ENCODE results near the gene PFKFB1.

Gene PFKFB1

DNA sequence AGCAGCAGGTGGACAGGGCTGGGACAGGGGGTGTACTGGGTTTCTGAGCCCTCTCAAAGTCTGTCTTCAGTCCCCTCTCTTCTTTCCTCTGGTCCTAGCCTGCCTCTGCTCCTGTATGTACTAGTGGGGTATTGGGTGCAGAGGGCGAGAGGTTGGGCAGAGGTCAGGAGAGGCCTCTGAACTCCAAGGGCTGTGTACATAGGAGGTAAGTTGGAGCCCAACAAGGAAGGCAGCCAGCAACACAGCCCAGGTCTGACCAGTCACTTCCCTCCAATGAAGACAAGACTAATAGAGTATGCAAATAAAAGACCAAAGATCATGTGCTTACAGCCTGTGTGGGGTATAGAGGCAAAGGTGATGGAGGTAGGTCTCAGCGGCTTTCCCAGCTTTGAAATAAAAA lies at the start of gene PFKFB1:
TSS of gene PFKFB1 (minus strand) at position 90 of the 400 bp plus-strand sequence. CDS start 181 bp downstream, outside the sequence.
- no peak for DNase-seq

DNA sequence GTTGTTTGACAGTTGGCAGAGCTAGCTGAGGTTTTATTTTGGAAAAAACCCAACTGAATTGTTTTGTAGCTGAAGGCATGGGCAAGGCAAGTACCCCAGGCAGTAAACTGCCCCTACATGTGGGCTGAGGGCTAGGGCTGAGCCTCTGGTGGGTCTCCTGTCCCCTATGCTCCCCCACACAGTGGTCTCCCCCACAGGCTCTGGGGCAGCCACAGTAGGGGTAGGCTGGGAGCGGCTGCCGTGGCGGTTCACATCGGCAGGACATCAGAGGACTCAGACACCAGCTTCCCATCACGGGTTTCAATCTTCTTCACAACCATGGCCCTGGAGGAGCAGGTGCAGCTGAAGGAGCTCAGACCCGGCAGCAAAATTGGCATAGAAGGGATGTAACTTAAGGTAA lies 47.5 kb upstream of the PFKFB1 start:
- no peak for DNase-seq

DNA sequence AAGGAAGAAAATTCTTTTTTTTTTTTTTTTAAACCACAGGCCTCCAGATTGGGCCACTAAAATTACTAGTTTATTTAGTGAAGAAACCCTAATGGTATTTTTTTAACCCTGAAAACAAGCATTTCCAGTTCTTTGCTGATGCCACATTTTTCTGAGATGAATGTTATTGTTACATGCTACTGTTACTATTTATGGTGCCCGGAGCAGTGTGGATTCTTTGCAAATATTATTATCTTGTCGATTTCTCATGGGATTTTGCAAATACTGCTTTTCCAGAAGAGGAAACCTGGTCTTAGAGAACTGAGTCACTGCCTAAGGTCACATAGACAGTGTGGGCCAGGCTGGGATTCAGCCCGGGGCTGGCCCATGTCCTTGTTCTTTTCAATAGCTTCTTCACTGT lies 45.5 kb upstream of the PFKFB1 start:
- no peak for DNase-seq

DNA sequence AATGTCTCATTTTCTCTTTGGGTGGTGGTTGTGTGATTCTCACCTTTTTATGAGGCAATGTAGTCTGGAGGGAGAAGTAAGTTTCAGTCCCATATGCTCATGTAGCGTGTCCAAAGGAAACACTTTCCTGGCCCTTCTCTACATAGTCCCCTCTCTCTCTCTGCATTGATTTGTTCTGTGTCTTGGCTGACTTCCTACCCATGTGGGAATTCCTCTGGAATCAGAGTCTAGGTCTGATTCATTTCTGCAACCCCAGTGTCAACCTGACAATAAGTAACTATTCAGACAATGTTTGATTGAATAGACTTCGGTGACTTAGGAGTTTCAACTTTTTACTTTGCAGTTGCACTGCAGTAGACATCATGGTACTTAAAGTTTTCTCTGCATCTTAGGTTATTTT lies 39.4 kb upstream of the PFKFB1 start:
- DNase-seq = no peak

DNA sequence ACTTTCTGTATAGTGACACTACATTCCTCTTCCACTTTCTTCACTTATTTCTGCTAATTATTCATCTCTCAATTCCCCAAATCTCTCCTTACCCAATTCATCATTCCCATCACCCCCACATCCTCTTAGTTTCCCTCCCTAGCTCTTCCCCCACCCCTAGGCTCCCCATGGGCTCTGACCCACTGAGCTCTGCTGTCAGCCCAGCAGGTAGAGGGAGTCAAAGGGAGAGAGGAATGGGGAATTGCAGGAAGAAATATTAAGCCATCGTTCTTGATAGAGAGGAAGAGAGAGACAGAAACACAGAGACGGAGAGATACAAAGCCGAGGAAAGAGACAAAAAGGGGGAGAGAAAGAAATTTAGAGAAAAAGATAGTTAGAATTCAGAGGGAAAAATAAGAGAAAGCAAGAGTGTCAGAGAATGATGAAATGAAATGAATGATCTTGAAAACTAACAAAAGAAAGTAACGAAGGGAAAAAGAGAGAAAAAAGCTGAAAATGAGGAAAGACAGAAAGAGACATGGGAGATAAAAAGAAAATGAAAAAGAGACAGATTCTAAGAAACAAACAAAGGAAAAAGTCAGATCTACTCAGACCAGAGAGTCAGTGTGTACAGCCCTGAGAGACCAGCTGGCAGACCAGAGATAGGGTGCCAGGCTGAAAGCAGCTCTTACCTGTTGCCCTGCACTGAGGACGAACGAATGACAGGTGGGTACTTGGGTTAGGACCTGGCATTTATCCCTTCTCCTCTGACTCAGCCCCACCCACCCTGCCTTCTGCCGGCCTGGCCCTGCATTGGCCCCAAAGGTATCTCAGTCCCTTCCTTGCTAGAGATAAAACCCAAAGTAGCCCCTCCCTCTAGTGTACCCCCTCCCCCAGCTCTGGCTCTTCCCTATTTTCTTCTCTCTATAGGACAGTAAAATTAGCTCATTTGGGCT lies 36.5 kb upstream of the PFKFB1 start, which contains the start of gene ALAS2:
TSS of gene ALAS2 (minus strand) at position 707 of the 935 bp plus-strand sequence. CDS start 4,977 bp downstream, outside the sequence.
- DNase-seq = no peak

DNA sequence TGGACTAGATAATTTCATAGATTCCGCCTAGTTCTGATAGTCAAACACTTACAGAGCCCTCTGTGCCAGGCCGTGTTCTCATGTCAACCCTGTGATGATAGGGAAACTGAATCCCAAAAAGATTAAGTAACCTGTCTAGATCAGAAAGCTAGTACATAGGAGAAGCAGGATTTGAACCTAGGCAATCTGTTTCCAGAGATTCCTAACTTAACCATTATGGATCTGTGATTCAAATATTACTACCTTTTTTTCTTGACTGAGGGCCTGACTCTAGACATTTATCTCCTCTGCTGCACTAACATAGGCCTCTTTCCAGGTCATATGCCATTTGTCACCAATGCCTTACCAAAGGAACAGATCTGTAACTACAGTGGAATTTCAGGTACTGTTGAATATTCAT lies 35.3 kb upstream of the PFKFB1 start:
- no peak for DNase-seq

DNA sequence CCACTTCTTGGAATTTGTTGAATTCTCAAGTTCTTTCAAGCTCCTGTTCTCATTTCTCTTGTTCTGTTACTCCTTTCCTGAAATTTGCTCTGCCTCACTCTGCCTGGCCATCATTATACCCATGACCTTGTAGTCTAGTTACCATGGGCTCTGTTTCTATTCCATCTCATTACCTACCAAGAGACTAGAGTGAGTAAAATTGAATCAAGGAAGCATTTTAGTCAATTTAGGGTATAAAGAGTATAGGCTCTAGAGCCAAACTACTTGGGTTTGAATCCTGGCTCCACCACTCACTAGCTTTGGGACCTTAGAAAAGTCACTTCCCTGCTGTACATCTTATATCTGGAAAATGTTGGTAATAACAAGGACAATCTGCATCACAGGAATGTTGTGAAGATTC lies 34.6 kb upstream of the PFKFB1 start:
- DNase-seq = no peak

DNA sequence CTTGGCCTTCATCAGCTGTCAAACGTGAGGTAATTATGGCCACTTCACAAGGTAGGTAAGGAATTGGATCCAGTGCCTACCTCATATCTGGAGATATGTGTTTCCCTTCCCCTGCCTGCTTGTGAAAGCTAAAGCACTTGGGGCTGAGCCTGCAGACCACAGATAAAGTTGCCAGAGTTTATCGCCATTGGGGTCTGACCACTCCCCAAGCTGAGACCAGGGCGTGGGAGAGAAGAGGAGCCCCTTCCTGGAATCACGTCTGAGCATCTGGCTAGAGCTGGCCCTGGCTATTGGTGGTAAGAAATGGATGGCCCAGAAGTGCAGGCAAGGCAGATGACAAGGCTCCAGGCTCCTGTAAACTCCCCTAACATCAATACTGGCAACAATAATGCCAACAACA lies 34.1 kb upstream of the PFKFB1 start:
- no peak for DNase-seq

DNA sequence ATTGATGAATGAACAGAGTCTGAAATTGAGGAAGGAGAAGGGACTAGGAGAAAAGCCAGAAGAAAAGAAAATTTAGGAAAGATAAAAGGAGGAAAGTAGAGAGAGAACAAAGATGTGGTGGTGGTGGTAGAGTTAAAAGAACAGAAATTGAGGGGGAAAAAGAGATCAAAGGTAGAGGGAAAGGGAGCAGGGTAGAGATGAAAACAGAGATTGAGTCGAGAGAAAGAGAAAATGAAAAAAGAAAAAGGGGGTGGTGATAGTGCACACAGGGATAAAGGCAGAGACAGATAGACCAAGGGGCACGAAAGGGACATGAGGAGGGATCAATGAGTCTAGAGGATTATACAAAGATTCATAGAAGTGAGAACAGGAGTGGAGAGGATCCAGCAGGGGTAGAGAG lies 32.9 kb upstream of the PFKFB1 start:
- DNase-seq = no peak

DNA sequence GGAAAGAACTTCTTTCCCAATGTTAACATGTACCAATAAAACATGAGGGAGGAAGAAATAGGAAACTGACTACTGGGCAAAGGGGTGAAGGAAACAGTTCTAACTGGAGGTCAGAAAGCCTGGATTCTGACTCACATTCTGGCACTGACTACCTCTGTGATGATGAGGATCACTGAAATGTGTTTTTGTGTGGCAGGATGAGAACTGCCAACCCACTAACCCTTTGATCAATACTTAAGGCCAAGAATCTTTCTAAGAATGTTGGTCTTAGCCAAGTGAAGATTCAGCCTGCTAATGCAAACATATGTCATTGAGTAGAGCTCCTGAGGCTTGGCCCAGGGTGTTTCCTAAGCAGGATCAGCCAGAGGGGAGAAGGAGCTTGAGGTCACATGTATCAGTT lies 32.2 kb upstream of the PFKFB1 start:
- no peak for DNase-seq

DNA sequence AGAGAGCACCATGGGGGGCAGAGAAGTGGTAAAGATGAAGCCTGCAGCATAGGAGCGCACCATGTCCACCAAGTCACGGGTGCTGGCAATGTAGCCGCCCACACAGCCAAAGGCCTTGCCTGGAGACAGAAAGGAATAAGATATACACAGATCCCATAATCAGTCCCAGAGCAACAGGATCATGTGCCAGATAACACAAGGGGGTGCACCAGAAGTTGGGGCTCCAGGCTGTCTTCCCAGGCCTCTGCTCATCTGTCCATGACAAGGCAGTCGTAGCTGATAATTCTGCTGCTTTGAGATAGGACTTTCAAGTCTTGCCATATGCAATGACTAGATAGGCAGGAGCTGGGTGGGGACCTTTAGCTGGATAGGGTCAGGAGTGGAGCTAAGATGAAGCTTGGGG lies 20.9 kb upstream of the PFKFB1 start:
- no peak for DNase-seq

DNA sequence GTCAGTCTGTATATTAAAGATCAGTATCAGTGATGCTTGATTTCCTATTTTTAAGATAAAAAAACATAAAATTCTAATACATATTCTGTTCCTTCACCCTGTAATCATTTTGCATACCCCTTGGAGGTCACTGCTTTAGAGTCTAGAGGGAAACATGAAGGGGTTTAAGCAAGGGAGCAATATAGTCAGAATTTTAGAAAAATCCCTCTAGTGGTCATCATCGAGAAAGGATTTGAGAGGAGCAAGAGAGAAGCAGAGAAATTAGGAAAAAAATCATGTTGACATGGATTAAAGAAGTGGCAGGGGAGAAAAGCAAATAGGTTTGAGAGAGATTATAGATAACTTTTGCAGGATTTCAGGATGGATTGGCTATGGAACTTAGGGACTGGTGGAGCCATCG lies 17.3 kb upstream of the PFKFB1 start:
- DNase-seq = no peak

DNA sequence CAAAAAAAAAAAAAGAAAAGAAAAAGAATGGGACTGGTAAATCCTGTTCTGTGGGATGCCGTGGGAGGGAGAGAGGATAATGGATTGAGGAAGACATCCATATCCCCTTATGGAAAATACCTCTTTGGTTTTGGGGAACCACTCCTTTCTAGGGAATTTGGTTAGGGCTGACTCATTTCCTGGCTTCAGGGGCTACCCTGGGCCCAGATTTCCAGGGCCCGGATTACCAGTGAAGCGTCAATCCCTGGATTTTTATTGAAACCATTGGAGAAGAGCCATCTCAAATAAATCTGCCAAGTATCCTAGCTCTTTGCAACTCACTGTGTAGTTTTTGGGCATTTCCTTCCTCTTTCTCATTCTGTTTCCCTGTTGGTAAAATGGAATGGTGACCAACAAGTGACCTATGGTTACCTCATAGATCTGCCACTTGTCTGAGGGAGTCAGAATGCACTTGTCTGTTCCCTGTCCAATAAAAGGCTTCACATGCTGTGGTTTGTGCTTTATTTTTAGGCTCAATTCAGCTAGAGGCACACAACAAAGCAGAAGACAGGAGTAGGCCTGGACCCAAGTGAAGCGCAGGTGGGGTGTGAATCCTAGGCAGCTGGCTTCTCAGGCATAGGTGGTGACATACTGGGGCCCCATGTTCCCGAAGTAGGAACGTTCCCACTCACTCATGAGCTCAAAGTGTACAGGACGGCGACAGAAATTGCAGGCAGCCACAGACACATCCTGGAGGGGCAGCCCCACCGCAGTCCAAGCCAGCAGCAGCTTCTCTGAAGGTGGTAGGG lies 14.8 kb upstream of the PFKFB1 start:
- DNase-seq = no peak

DNA sequence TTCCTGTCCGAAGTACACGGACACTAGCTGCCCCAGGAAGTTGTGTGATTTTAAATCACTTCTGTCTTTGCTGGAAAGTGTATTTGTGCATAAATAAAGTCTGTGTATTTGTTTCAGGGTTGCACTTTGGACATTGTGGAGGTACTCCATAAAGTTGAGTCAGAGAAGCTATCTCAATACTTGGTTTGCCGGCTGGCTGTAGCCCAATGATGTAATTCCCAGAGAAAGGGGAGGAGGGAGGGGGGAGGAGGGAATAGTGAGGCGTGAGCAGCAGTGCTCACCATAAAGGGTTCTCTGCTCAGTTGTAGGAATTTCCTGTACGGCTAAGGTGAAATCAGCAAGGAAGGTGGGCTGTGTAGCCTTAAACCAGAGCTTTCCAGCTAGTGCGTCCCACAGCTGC lies 13.7 kb upstream of the PFKFB1 start:
- no peak for DNase-seq

DNA sequence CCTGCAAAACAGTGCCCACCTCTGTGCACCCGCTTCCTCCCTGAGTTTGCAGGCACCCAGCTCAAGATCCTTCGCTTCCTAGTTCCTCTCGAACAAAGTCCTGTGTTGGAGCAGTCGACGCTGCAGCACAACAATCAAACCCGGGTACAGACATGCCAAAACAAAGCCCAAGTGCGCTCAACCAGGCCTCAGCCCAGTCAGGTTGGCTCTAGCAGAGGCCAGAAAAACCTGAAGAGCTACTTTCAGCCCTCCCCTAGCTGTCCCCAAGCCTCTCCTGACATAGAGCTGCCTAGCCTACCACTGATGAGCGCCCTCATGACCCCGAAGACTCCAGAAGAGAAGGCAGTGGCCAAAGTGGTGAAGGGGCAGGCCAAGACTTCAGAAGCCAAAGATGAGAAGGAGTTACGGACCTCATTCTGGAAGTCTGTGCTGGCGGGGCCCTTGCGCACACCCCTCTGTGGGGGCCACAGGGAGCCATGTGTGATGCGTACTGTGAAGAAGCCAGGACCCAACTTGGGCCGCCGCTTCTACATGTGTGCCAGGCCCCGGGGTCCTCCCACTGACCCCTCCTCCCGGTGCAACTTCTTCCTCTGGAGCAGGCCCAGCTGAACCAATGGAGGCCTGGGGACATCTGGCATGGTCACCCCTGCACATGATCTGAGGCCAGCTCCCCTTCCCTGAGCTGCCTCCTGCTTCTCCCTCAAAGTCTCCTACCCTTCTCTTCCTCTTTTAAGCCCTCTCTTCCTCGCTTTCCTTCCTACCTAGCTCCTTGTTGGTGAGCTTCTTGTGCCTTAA lies 13.0 kb upstream of the PFKFB1 start:
- no peak for DNase-seq

DNA sequence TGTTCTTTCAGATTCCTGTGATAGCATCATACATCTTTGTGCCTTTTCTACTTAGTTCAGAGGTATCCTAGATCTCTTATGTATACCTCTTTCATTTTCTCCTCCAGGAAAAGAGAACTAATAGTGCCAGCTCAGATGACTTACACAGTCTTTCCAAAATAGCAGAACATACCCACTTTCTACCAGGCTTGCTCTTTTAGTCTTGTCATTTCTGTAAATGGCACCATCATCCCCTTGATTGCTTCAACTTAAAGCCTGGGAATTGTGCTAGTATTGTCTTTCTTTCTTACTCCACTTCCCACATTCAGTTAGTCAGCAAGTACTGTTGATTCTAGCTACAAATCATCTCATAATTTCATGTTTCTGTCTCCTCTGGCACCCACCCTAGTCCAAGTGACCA lies 11.3 kb upstream of the PFKFB1 start:
- no peak for DNase-seq

DNA sequence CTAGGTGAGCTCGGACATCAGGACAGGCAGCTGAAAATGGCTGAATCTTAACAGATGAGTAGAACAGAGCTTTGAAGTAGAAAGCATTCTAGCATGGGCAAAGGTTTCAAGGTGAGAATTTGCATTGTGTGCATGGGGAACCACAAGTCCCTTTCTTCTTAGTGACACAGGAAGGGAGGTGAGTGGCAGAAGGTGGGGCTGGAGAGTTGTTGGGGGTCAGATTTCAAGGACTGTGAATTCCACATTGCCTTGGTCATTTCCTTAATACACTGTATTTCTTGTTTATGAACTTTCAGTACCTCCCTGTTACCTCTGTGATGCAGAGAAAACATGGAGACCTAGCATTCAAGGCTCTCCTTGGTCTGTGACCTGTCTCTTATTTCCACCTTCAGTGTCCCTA lies 10.2 kb upstream of the PFKFB1 start:
- DNase-seq = no peak

DNA sequence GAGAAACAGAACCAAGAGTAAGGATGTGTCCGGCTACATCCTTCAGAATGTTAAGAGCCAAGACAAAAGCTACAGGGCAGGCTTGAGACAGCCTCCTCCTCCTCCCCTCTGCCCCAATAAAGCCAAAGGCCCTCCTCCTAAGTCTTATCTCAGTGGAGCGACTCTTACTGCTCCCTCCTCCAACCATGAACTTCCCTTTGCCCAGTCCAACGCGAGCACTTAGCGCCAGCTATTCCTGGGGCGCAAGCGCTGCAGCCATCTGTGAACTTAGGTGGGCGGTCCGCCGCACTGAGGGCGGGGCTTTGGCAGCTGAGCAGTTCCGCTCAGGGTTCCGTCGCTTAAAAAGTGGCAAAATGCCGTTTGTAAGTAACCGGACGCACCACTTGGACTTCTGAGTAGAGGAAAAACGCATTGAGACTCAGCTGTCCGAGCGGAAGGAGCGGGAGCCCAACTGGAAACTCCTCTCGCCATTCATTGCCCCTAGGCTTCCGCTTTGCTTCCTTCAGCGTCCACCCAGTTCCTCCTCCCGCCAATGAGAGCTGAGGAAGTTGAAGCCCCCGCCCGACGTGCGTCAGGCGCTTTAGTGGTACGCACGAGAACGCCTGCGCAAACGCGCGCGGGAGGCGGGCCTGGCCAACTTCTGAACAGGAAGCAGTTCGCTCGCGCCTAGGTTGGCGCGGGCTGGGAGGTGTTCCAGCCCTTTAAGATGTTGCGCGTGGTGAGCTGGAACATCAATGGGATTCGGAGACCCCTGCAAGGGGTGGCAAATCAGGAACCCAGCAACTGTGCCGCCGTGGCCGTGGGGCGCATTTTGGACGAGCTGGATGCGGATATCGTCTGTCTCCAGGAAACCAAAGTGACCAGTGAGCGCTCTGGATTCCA lies 6.0 kb upstream of the PFKFB1 start, which contains the start of gene APEX2:
TSS of gene APEX2 (plus strand) at position 647 of the 882 bp plus-strand sequence. CDS start at position 707, 60 bp downstream.
- peak; percentile 95 for DNase-seq

DNA sequence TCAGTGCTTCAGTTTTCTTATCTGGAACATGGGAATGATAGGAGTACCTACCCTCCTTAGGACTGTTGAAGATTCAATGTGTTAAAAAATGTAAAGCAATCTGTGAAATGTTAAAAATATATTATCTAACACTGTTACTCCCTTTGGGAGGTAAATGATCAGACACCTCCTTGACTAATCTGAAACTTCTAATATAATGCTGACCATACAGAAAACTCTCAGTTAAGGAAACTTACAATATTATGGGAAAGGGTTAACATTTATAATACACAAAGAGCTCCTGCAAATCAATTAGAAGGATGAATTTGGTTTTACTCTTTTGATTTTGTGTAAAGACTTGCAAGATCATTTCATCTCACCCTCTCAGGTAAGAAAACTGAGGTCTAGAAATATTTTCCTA lies 1.6 kb upstream of the PFKFB1 start:
- no peak for DNase-seq

DNA sequence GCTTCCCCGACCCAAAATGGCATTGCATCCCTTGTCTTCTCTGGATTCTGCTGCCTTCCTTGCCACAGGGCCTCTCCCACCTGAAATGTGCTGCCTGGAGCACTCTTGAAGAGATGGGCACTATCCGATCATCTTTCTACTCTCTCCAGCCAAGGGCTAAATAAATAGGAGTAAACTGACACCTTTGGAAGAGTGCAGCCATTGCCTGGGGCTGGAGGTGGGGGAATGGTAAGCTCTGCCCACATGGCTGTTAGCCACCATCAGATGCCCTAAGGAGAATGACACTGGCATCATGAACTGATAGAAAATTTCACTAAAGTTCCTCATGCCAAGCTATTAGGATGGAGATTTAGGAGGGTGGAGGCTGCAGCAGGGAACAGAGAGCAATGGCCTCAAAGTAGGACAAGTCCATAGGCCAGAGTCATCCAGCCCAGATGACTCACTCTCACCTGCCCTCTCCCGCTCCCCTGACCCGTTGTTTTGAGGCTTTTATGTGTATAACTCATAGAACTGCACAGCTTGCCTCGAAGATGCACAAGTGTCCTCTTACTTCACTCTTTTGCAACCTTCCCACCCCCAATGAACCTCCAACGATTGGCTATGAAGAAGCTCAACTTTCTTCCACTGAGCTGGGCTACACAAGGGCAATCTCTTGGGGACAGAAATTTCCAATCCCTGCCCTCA lies 822 bp upstream of the PFKFB1 start:
- DNase-seq = no peak

DNA sequence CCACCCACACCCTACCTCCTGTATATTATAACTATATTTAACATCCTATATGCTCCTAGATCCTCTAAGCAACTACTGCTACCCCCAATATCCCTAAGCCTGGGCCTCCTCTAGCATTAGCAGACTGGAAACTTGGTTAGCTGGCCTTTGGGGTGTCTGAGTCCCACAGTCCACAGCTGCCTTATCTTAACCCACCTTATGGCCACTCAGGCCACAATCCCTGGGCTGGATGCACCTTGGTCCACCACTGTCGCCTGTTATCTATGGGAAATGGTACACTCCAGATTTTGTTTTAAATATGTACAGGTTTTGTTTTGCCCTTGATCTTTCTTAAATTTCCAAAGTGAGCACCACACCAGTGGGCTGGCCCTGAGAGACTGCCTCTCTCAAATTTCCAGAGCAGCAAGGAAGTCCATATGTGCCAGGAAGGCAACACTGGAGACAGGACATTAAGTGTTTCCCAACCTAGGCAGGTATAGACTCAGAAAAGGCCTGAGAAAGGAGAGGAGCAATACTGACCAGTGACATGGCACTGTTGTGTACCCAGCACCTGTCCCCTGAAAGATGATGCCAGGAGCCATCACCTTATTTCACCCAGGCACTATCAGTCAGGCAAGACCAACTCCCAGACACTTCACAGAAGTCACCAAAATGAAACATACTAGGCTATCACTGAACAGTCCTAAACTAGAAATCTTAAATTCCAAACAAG lies 921 bp downstream of the PFKFB1 start:
- DNase-seq = no peak

Measured in RPMI8226 (cell line).